ENCODE results near the gene DMRTC2. TPM values are rescaled to one million over a fixed set of nuclear protein-coding genes. Genes with fewer than 3 reads are reported as not detected.

The DMRTC2 gene
- total RNA-seq, 1 donor from 2014 or later: not detected

DNA sequence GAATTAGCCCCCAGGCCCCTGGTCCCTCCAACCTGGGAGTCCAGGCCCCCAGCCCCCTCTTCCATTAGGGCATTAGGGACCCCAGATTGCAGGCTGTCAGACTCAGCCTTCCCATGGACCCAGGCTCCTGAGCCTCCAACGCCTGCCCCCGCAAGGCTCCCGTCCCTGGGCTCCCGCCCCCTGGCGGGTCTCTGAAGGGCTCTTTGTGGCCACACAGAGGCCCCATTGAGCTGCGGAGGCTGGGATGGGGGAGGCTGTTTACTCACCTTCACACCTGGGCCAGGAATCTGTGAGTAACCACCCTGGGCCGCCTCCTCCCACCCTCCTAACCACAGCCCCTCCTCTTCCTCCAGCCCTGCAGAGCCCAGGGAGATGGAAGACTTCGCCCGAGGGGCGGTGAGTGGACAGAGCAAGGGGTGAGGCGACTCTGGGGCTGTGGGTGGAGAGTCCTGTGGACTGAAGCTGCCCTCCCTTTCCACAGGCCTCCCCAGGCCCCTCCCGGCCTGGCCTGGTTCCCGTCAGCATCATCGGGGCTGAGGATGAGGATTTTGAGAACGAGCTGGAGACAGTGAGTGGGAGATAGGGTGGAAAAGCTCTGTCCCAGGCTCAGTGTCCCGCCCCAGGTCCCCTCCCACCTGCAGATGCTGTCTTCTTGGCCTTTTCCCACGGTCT is 43.0 kb downstream of the DMRTC2 start:
- TF ChIP-seq, protein P1, sequence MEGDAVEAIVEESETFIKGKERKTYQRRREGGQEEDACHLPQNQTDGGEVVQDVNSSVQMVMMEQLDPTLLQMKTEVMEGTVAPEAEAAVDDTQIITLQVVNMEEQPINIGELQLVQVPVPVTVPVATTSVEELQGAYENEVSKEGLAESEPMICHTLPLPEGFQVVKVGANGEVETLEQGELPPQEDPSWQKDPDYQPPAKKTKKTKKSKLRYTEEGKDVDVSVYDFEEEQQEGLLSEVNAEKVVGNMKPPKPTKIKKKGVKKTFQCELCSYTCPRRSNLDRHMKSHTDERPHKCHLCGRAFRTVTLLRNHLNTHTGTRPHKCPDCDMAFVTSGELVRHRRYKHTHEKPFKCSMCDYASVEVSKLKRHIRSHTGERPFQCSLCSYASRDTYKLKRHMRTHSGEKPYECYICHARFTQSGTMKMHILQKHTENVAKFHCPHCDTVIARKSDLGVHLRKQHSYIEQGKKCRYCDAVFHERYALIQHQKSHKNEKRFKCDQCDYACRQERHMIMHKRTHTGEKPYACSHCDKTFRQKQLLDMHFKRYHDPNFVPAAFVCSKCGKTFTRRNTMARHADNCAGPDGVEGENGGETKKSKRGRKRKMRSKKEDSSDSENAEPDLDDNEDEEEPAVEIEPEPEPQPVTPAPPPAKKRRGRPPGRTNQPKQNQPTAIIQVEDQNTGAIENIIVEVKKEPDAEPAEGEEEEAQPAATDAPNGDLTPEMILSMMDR (IDR thresholded peaks at IDR 0.05): no peak
- Mint-ChIP-seq H3K27me3 (ENCODE audit: unreplicated experiment) (no peaks in the 10 kb centered on the region), H3K36me3 (ENCODE audit: unreplicated experiment) (peaks cover 3% of the 10 kb centered on the region), H3K4me1 (ENCODE audit: unreplicated experiment) (peaks cover 23% of the 10 kb centered on the region), H3K9me3 (ENCODE audit: unreplicated experiment) (no peaks in the 10 kb centered on the region), H3K4me3 (ENCODE audit: unreplicated experiment) (no peak overlapping the region), H3K27ac (ENCODE audit: unreplicated experiment) (no peak overlapping the region)
- no peak for DNase-seq (ENCODE audit: extremely low spot score, unreplicated experiment)

- Mint-ChIP-seq H3K9me3 (ENCODE audit: unreplicated experiment) (no peaks in the 10 kb centered on the region), H3K36me3 (ENCODE audit: unreplicated experiment) (peaks cover 3% of the 10 kb centered on the region), H3K27me3 (ENCODE audit: unreplicated experiment) (no peaks in the 10 kb centered on the region), H3K27ac (ENCODE audit: unreplicated experiment) (no peak overlapping the region), H3K4me3 (ENCODE audit: unreplicated experiment) (no peak overlapping the region), H3K4me1 (ENCODE audit: unreplicated experiment) (peaks cover 21% of the 10 kb centered on the region)
- no peak for DNase-seq (ENCODE audit: extremely low spot score, unreplicated experiment)
- TF ChIP-seq, protein P1 (IDR thresholded peaks at IDR 0.05): no peak
Observed at GRCh38 chr19:41888926-41889325, 44.1 kb downstream of the DMRTC2 start.

GRCh38 chr19:41889896-41890295 is 45.1 kb downstream of the DMRTC2 start:
- Mint-ChIP-seq H3K4me3 (ENCODE audit: unreplicated experiment) (no peak overlapping the region), H3K36me3 (ENCODE audit: unreplicated experiment) (peaks cover 3% of the 10 kb centered on the region), H3K4me1 (ENCODE audit: unreplicated experiment) (peaks cover 17% of the 10 kb centered on the region), H3K9me3 (ENCODE audit: unreplicated experiment) (no peaks in the 10 kb centered on the region), H3K27me3 (ENCODE audit: unreplicated experiment) (no peaks in the 10 kb centered on the region), H3K27ac (ENCODE audit: unreplicated experiment) (no peak overlapping the region)
- TF ChIP-seq, protein P1 (IDR thresholded peaks at IDR 0.05): no peak
- no peak for DNase-seq (ENCODE audit: extremely low spot score, unreplicated experiment)

DNA sequence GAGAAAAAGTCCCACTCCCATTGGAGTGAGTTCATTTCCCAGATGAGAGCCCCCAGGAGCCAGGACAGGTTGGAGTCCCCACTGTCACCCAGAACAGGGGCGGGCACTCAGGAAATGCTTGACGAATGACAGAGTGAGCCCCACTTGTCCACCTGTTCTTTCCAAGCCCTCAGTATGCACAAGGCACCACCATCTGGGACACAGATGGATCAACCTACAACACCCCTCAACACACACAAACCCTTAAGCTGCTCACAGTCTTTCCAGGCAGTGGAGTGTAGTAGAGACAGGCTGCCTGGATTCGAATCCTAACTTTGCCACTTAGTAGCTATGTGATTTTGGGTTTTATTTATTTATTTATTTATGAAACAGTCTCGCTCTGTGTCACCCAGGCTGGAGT is 46.1 kb downstream of the DMRTC2 start:
- no peak for DNase-seq (ENCODE audit: extremely low spot score, unreplicated experiment)
- H3K9me3 Mint-ChIP-seq (ENCODE audit: unreplicated experiment): no peaks in the 10 kb centered on the region
- H3K27ac Mint-ChIP-seq (ENCODE audit: unreplicated experiment): no peak overlapping the region
- H3K36me3 Mint-ChIP-seq (ENCODE audit: unreplicated experiment): peaks cover 9% of the 10 kb centered on the region
- peaks cover 14% of the 10 kb centered on the region for H3K4me1 Mint-ChIP-seq (ENCODE audit: unreplicated experiment)
- TF ChIP-seq, protein P1 (IDR thresholded peaks at IDR 0.05): no peak
- H3K27me3 Mint-ChIP-seq (ENCODE audit: unreplicated experiment): no peaks in the 10 kb centered on the region
- H3K4me3 Mint-ChIP-seq (ENCODE audit: unreplicated experiment): no peak overlapping the region

DNA sequence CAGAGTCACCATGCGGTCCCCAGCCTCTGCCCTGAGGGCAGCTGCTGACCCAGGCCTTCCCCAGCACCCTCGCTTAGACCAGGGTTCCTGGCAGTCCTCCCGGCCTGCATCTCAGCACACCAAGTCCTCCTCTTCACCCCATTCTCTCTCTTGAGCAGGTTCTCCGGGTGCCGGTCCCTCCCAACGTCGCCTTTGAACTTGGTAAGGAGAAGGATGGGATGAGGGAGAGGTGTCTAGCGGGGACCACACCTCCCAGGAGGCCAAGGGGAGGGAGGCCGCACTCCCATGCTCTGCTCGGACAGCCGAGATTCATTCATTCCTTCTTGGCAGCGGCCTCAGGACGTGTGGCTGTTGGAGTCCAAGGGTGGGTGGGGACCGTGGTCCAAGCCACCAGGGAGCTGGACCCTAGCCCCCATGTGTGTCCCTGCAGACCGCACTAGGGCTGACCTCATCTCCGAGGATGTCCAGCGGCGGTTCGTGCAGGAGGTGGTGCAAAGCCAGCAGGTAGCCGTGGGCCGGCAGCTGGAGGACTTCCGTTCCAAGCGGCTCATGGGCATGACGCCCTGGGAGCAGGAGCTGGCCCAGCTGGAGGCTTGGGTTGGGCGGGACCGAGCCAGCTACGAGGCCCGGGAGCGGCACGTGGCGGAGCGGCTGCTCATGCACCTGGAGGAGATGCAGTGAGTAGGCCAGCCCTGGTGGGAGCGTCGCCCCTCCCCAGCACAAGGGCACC is 47.5 kb downstream of the DMRTC2 start:
- TF ChIP-seq, protein P1 (IDR thresholded peaks at IDR 0.05): no peak
- Mint-ChIP-seq H3K27ac (ENCODE audit: unreplicated experiment) (no peak overlapping the region), H3K9me3 (ENCODE audit: unreplicated experiment) (no peaks in the 10 kb centered on the region), H3K36me3 (ENCODE audit: unreplicated experiment) (peaks cover 10% of the 10 kb centered on the region), H3K4me1 (ENCODE audit: unreplicated experiment) (no peaks in the 10 kb centered on the region), H3K27me3 (ENCODE audit: unreplicated experiment) (no peaks in the 10 kb centered on the region), H3K4me3 (ENCODE audit: unreplicated experiment) (no peak overlapping the region)
- no peak for DNase-seq (ENCODE audit: extremely low spot score, unreplicated experiment)
